GM12878 (cell line): ENCODE data around the gene GALK1. TPM values are rescaled to one million over a fixed set of nuclear protein-coding genes. Genes with fewer than 3 reads are reported as not detected.

Experiments used
- CBFB ChIP-seq: IDR thresholded peaks from 2 replicates; pipeline ENCODE4 v1.6.1; 2016; ENCODE audit warnings: antibody characterized with exemption, low read depth
- DPF2 ChIP-seq: fragments of 450-650 bp; IDR thresholded peaks from 2 replicates; pipeline ENCODE4 v1.6.1; 2017; ENCODE audit warnings: mild to moderate bottlenecking
- HDGF ChIP-seq: fragments of 450-650 bp; IDR thresholded peaks from 2 replicates; pipeline ENCODE4 v1.6.1; 2016; ENCODE audit warnings: antibody characterized with exemption
- IRF3 ChIP-seq: fragments of 450-650 bp; IDR thresholded peaks from 2 replicates; pipeline ENCODE4 v1.6.1; 2014; ENCODE audit warnings: mild to moderate bottlenecking
- KDM1A ChIP-seq: fragments of 200-600 bp; sonication (generic); IDR thresholded peaks from 2 replicates; pipeline ENCODE4 v1.6.1; 2016; ENCODE audit warnings: borderline replicate concordance
- MXI1 ChIP-seq: fragments of 150-350 bp; IDR thresholded peaks from 2 replicates; pipeline ENCODE4 v1.6.1; 2011; ENCODE audit warnings: low read depth, mild to moderate bottlenecking, inconsistent platforms, low read length, improper control_type of control experiment
- MYB ChIP-seq: fragments of 150-350 bp; IDR thresholded peaks from 2 replicates; pipeline ENCODE4 v1.6.1; 2014; ENCODE audit warnings: mild to moderate bottlenecking, low read depth, low read length, borderline replicate concordance
- PML ChIP-seq: IDR thresholded peaks from 2 replicates; pipeline ENCODE4 v1.6.1; 2012; ENCODE audit warnings: low read length, inconsistent platforms
- SREBF1 ChIP-seq: IDR thresholded peaks from 2 replicates; pipeline ENCODE4 v1.6.1; 2012; ENCODE audit warnings: mild to moderate bottlenecking, low read length
- SREBF2 ChIP-seq: IDR thresholded peaks from 2 replicates; pipeline ENCODE4 v1.6.1; 2012; ENCODE audit warnings: mild to moderate bottlenecking, low read length
- STAT3 ChIP-seq: IDR thresholded peaks from 2 replicates; pipeline ENCODE4 v1.6.1; 2011; ENCODE audit warnings: low read depth, low read length, improper control_type of control experiment
- YY1 ChIP-seq: IDR thresholded peaks from 2 replicates; pipeline ENCODE4 v1.6.1; 2011; ENCODE audit warnings: low read depth, mild to moderate bottlenecking, low read length
- ZNF217 ChIP-seq: fragments of 450-650 bp; IDR thresholded peaks from 2 replicates; pipeline ENCODE4 v1.6.1; 2017; ENCODE audit warnings: antibody characterized with exemption, mild to moderate bottlenecking
- ZZZ3 ChIP-seq: IDR thresholded peaks from 2 replicates; pipeline ENCODE4 v1.6.1; 2011; ENCODE audit warnings: low read depth; ENCODE audit not compliant: control insufficient read depth, insufficient read length
- polyA plus RNA-seq, 11 experiments: library from polyadenylated mRNA; depleted of rRNA in 4 of 11; unstranded in 6 of 11; stranded (reverse) in 5 of 11; fragments of >200 nt; fragmentation: Nextera tagmentation in 4 of 11; fragmentation: Illumina TruSeq in 1 of 11; extraction: Ambion mirVana in 4 of 11; extraction: Trizol in 1 of 11; gene quantifications; 1 replicate in 1 of 11; 2 replicates in 10 of 11; pipeline versions ENCODE4 v1.2.1 to v1.2.3, GENCODE V29; 2011 to 2016; ENCODE audit warnings: inconsistent platforms in 2 of 11, missing spikeins in 2 of 11, low read depth in 1 of 11
- total RNA-seq, 4 experiments: library from RNA; depleted of rRNA in 3 of 4; stranded (reverse); fragments of >200 nt in 3 of 4; fragmentation: Illumina TruSeq in 1 of 4; extraction: Trizol in 1 of 4; gene quantifications; 2 replicates each; pipeline versions ENCODE4 v1.2.1 to v1.2.3, GENCODE V29; 2013 to 2021
- TF ChIP-seq, protein P1 (sequence below): IDR thresholded peaks from 2 replicates; pipeline ENCODE4 v1.6.1; 2012; ENCODE audit warnings: mild to moderate bottlenecking, low read depth, low read length
- TF ChIP-seq, protein P2 (sequence below): fragments of 450-650 bp; conservative IDR thresholded peaks from 2 replicates; pipeline ENCODE4 v1.6.1; 2017; ENCODE audit warnings: mild to moderate bottlenecking, moderate library complexity
- TF ChIP-seq, protein P3 (sequence below): fragments of 150-350 bp; IDR thresholded peaks from 2 replicates; pipeline ENCODE4 v1.6.1; 2014; ENCODE audit warnings: mild to moderate bottlenecking, low read depth, low read length
- TF ChIP-seq, protein P4 (sequence below): fragments of 450-650 bp; formaldehyde crosslinking; IDR thresholded peaks from 2 replicates; pipeline ENCODE4 v1.5.0; 2022; ENCODE audit warnings: mild to moderate bottlenecking, missing genetic modification characterization

Gene GALK1
- total and polyA plus RNA-seq, 10 of the 15 experiments (the other 5 are each of a cell fraction or from before 2014, with no cell fraction given): 0.21 to 43.8 (median 21.4) TPM

DNA sequence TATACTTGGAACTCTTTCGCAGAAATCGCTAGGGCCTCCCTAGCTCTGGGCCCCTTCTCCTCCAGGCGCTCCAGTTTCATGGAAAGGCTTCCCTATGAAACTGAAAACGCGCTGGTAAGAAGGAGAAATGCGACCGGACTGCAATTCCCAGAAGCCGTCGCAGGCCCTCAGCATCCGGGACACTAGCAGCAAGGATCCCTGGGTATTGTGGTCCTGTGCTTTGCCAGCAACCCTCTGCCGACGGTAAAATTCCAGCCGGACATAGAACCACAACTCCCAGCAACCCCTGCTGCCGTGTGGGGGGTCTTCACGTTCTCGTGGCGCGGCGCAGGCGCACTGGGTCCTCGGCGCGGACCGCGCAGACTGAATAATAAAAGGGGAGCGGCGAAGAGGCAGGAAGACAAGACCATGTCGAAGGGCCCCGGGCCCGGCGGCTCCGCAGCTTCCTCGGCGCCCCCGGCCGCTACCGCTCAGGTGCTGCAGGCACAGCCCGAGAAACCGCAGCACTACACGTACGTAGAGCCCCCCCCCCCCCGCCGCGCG lies 19.6 kb upstream of the GALK1 start, which contains the start of gene UNK (continued):
- TF ChIP-seq, protein P1, sequence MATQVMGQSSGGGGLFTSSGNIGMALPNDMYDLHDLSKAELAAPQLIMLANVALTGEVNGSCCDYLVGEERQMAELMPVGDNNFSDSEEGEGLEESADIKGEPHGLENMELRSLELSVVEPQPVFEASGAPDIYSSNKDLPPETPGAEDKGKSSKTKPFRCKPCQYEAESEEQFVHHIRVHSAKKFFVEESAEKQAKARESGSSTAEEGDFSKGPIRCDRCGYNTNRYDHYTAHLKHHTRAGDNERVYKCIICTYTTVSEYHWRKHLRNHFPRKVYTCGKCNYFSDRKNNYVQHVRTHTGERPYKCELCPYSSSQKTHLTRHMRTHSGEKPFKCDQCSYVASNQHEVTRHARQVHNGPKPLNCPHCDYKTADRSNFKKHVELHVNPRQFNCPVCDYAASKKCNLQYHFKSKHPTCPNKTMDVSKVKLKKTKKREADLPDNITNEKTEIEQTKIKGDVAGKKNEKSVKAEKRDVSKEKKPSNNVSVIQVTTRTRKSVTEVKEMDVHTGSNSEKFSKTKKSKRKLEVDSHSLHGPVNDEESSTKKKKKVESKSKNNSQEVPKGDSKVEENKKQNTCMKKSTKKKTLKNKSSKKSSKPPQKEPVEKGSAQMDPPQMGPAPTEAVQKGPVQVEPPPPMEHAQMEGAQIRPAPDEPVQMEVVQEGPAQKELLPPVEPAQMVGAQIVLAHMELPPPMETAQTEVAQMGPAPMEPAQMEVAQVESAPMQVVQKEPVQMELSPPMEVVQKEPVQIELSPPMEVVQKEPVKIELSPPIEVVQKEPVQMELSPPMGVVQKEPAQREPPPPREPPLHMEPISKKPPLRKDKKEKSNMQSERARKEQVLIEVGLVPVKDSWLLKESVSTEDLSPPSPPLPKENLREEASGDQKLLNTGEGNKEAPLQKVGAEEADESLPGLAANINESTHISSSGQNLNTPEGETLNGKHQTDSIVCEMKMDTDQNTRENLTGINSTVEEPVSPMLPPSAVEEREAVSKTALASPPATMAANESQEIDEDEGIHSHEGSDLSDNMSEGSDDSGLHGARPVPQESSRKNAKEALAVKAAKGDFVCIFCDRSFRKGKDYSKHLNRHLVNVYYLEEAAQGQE: no peak
- TF ChIP-seq CBFB: no peak
- TF ChIP-seq MXI1: no peak
- peak; percentile 86; the same call in 1 of the 2 replicates for TF ChIP-seq YY1
- no peak for TF ChIP-seq IRF3
- no peak for TF ChIP-seq PML
- TF ChIP-seq, protein P2, sequence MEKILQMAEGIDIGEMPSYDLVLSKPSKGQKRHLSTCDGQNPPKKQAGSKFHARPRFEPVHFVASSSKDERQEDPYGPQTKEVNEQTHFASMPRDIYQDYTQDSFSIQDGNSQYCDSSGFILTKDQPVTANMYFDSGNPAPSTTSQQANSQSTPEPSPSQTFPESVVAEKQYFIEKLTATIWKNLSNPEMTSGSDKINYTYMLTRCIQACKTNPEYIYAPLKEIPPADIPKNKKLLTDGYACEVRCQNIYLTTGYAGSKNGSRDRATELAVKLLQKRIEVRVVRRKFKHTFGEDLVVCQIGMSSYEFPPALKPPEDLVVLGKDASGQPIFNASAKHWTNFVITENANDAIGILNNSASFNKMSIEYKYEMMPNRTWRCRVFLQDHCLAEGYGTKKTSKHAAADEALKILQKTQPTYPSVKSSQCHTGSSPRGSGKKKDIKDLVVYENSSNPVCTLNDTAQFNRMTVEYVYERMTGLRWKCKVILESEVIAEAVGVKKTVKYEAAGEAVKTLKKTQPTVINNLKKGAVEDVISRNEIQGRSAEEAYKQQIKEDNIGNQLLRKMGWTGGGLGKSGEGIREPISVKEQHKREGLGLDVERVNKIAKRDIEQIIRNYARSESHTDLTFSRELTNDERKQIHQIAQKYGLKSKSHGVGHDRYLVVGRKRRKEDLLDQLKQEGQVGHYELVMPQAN: no peak
- TF ChIP-seq DPF2: peak; percentile 62; the same call in 1 of the 2 replicates
- no peak for TF ChIP-seq ZNF217
- no peak for TF ChIP-seq MYB
- TF ChIP-seq STAT3: no peak
- no peak for TF ChIP-seq ZZZ3
- TF ChIP-seq, protein P3, sequence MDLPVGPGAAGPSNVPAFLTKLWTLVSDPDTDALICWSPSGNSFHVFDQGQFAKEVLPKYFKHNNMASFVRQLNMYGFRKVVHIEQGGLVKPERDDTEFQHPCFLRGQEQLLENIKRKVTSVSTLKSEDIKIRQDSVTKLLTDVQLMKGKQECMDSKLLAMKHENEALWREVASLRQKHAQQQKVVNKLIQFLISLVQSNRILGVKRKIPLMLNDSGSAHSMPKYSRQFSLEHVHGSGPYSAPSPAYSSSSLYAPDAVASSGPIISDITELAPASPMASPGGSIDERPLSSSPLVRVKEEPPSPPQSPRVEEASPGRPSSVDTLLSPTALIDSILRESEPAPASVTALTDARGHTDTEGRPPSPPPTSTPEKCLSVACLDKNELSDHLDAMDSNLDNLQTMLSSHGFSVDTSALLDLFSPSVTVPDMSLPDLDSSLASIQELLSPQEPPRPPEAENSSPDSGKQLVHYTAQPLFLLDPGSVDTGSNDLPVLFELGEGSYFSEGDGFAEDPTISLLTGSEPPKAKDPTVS: no peak
- no peak for TF ChIP-seq SREBF2
- TF ChIP-seq SREBF1: peak; percentile 92
- no peak for TF ChIP-seq KDM1A
- TF ChIP-seq, protein P4, sequence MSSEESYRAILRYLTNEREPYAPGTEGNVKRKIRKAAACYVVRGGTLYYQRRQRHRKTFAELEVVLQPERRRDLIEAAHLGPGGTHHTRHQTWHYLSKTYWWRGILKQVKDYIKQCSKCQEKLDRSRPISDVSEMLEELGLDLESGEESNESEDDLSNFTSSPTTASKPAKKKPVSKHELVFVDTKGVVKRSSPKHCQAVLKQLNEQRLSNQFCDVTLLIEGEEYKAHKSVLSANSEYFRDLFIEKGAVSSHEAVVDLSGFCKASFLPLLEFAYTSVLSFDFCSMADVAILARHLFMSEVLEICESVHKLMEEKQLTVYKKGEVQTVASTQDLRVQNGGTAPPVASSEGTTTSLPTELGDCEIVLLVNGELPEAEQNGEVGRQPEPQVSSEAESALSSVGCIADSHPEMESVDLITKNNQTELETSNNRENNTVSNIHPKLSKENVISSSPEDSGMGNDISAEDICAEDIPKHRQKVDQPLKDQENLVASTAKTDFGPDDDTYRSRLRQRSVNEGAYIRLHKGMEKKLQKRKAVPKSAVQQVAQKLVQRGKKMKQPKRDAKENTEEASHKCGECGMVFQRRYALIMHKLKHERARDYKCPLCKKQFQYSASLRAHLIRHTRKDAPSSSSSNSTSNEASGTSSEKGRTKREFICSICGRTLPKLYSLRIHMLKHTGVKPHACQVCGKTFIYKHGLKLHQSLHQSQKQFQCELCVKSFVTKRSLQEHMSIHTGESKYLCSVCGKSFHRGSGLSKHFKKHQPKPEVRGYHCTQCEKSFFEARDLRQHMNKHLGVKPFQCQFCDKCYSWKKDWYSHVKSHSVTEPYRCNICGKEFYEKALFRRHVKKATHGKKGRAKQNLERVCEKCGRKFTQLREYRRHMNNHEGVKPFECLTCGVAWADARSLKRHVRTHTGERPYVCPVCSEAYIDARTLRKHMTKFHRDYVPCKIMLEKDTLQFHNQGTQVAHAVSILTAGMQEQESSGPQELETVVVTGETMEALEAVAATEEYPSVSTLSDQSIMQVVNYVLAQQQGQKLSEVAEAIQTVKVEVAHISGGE (CRISPR knock-in tag): no peak
- TF ChIP-seq HDGF: no peak
